ENCODE measurements around the gene ACAA2. TPM values are rescaled to one million over a fixed set of nuclear protein-coding genes. Genes with fewer than 3 reads are reported as not detected.

ACAA2 gene
- total RNA-seq, 2 experiments from 2014 or later, result 5.7 to 6.2 TPM

DNA sequence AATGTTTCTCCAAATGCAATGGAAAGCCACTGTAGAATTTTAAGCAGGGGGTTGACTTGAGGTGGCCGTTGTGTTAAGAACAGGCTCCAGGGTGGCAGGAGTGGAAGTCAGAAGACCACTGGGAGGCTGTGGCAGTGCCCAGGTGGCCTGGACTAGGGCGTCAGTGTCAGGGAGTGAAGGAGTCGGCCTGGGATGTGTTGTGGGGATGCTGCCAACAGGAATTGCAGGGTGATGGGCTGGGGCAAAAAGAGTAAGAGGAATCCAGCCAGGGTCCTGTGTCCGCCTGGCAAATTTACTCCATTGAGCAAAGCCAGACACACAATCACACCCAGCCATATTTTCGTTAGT lies 55.1 kb downstream of the ACAA2 start:
- no peaks in the 10 kb centered on the region for H3K9me3 ChIP-seq (ENCODE audit: control insufficient read depth in 1 of 2, insufficient read depth in 1 of 2, low read length in 2 of 2)
- no peaks in the 10 kb centered on the region for H3K4me1 ChIP-seq (ENCODE audit: insufficient read depth, low read length)
- no peak overlapping the region for H3K4me3 ChIP-seq (ENCODE audit: low read length)
- Mint-ChIP-seq H3K4me3 (no peak overlapping the region), H3K9me3 (no peaks in the 10 kb centered on the region), H3K27ac (no peak overlapping the region), H3K4me1 (ENCODE audit: low read depth) (peaks cover 8% of the 10 kb centered on the region), H3K27me3 (no peaks in the 10 kb centered on the region), H3K36me3 (ENCODE audit: low read depth) (no peaks in the 10 kb centered on the region)
- POLR2A ChIA-PET, result no interaction called here
- intact Hi-C loops (cut with DNase I, micrococcal nuclease), result no loop called here
- H3K36me3 ChIP-seq (ENCODE audit: insufficient read depth, low read length), result no peaks in the 10 kb centered on the region
- no peaks in the 10 kb centered on the region for H3K27me3 ChIP-seq (ENCODE audit: control insufficient read depth in 1 of 2, insufficient read depth in 2 of 2, low read length in 2 of 2)
- ATAC-seq (ENCODE audit: poor library complexity) (no peak), DNase-seq (no peak)
- CTCF ChIA-PET, result no interaction called here
- H3K27ac ChIP-seq (ENCODE audit: low read depth in 1 of 2, low read length in 2 of 2), result no peak overlapping the region
- TF ChIP-seq, protein P1, sequence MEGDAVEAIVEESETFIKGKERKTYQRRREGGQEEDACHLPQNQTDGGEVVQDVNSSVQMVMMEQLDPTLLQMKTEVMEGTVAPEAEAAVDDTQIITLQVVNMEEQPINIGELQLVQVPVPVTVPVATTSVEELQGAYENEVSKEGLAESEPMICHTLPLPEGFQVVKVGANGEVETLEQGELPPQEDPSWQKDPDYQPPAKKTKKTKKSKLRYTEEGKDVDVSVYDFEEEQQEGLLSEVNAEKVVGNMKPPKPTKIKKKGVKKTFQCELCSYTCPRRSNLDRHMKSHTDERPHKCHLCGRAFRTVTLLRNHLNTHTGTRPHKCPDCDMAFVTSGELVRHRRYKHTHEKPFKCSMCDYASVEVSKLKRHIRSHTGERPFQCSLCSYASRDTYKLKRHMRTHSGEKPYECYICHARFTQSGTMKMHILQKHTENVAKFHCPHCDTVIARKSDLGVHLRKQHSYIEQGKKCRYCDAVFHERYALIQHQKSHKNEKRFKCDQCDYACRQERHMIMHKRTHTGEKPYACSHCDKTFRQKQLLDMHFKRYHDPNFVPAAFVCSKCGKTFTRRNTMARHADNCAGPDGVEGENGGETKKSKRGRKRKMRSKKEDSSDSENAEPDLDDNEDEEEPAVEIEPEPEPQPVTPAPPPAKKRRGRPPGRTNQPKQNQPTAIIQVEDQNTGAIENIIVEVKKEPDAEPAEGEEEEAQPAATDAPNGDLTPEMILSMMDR (IDR thresholded peaks at IDR 0.05), result no peak

DNA sequence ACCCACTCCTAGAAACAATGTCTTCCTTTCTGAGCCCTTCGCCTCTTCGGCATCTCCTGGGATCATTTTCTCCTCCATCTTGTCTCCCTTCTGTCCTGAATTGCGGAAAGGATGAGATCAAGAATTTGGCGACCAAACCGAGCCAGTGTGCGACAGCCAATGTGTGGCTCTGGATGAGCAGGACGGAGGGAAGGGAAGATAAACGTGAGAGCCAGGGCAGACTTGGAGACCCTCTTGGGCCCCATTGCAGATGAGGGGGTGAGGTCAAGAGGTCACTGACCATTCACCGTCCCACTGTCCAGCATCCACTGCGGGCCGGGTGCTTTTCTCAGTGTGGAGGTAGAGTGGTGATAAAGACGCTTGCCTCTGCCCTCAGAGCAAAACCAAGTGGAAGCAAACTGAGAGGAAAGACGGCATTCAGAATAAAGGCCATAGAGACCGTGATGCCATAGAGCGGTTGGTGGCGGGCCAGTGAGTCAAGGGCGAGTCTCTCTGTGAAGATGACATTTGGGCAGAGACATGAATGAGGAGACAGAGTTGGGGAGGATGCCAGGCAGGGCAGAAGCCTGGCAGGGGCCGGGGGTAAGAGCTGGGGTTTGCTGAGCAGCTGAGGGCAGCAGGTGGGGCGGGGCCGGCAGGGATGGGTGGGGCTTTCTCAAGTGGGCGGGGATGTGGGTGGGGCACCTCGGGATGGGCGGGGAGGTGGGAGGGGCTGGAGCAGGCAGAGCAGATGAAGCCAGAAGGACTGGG lies 55.6 kb downstream of the ACAA2 start:
- Mint-ChIP-seq H3K9me3 (no peaks in the 10 kb centered on the region), H3K36me3 (ENCODE audit: low read depth) (no peaks in the 10 kb centered on the region), H3K4me3 (no peak overlapping the region), H3K27me3 (no peaks in the 10 kb centered on the region), H3K27ac (no peak overlapping the region), H3K4me1 (ENCODE audit: low read depth) (peaks cover 13% of the 10 kb centered on the region)
- Histone ChIP-seq H3K9me3 (ENCODE audit: control insufficient read depth in 1 of 2, insufficient read depth in 1 of 2, low read length in 2 of 2) (no peaks in the 10 kb centered on the region), H3K27ac (ENCODE audit: low read depth in 1 of 2, low read length in 2 of 2) (no peak overlapping the region), H3K4me1 (ENCODE audit: insufficient read depth, low read length) (peaks cover 2% of the 10 kb centered on the region), H3K27me3 (ENCODE audit: control insufficient read depth in 1 of 2, insufficient read depth in 2 of 2, low read length in 2 of 2) (no peaks in the 10 kb centered on the region), H3K4me3 (ENCODE audit: low read length) (no peak overlapping the region), H3K36me3 (ENCODE audit: insufficient read depth, low read length) (no peaks in the 10 kb centered on the region)
- TF ChIP-seq, protein P1 (IDR thresholded peaks at IDR 0.05), result no peak
- ChIA-PET POLR2A (no interaction called here), CTCF (no interaction called here)
- intact Hi-C loops (cut with DNase I, micrococcal nuclease), result no loop called here
- no peak for ATAC-seq (ENCODE audit: poor library complexity)
- no peak for DNase-seq

DNA sequence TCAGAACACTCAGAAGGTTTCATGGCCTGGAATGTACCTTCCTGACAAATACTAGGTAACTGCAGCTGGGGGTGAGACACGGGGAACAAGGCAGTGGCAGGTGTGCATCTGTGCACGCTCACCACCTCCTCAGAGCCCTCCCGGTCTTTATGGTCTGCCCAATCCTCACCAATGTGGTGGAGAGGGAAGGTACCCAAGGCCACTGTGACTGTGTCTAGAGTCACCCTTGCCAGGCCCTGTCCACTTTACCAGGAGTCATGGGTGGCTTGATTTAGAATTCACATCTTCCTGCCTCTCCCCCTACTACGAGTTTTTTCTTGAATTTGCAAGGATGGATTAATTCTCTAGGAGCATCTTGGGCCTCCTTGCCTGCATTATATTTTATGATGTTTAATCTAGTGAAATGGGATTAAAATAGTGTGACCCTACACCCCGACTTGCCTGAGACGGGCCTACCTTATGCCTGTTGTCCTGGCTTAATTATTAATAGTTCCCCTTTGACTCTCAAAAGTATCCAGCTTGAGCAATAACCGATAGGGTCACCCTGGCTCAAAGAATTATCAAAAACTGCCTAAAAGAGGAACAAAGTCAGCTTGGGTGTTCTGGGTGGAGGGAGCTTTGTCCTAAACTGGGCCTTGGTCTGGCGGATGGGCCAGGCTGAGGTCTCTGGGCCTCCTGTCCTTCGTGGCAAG lies 56.5 kb downstream of the ACAA2 start:
- H3K36me3 Mint-ChIP-seq (ENCODE audit: low read depth), result no peaks in the 10 kb centered on the region
- no peaks in the 10 kb centered on the region for H3K9me3 Mint-ChIP-seq
- Histone ChIP-seq H3K36me3 (ENCODE audit: insufficient read depth, low read length) (no peaks in the 10 kb centered on the region), H3K27ac (ENCODE audit: low read depth in 1 of 2, low read length in 2 of 2) (no peak overlapping the region), H3K9me3 (ENCODE audit: control insufficient read depth in 1 of 2, insufficient read depth in 1 of 2, low read length in 2 of 2) (no peaks in the 10 kb centered on the region), H3K4me1 (ENCODE audit: insufficient read depth, low read length) (peaks cover 11% of the 10 kb centered on the region), H3K4me3 (ENCODE audit: low read length) (no peak overlapping the region), H3K27me3 (ENCODE audit: control insufficient read depth in 1 of 2, insufficient read depth in 2 of 2, low read length in 2 of 2) (no peaks in the 10 kb centered on the region)
- H3K4me3 Mint-ChIP-seq, result no peak overlapping the region
- TF ChIP-seq, protein P1 (IDR thresholded peaks at IDR 0.05), result no peak
- DNase-seq (no peak), ATAC-seq (ENCODE audit: poor library complexity) (no peak)
- H3K27me3 Mint-ChIP-seq, result no peaks in the 10 kb centered on the region
- ChIA-PET CTCF (no interaction called here), POLR2A (no interaction called here)
- H3K4me1 Mint-ChIP-seq (ENCODE audit: low read depth), result peaks cover 22% of the 10 kb centered on the region
- no peak overlapping the region for H3K27ac Mint-ChIP-seq
- intact Hi-C loops (cut with DNase I, micrococcal nuclease), result no loop called here
